Endothelial cell of umbilical vein (primary cell): Measurements from ENCODE around the gene CYP4F3.

Experiments used
- CTCF ChIP-seq, 2 donors: IDR thresholded peaks; 1 replicate in 1 of 2; 2 replicates in 1 of 2; pipeline ENCODE4 v1.5.1; 2011; ENCODE audit warnings: low read length in 2 of 2, mild to moderate bottlenecking in 2 of 2, moderate library complexity in 2 of 2, control low read depth in 1 of 2, inconsistent platforms in 1 of 2, low read depth in 1 of 2; ENCODE audit not compliant: insufficient read depth in 1 of 2; ENCODE audit errors: extremely low read depth in 1 of 2
- MAX ChIP-seq: IDR thresholded peaks from 2 replicates; pipeline ENCODE4 v1.6.1; 2011; ENCODE audit not compliant: insufficient read depth, insufficient read length
- MYC ChIP-seq: IDR thresholded peaks from one replicate; pipeline ENCODE4 v1.6.1; 2011; ENCODE audit warnings: mild to moderate bottlenecking, low read depth, low read length
- POLR2A ChIP-seq: IDR thresholded peaks from 2 replicates; pipeline ENCODE4 v1.6.1; 2012; ENCODE audit warnings: low read depth, mild to moderate bottlenecking, control low read depth, low read length
- POLR2AphosphoS5 ChIP-seq: IDR thresholded peaks from 2 replicates; pipeline ENCODE4 v1.6.1; 2012; ENCODE audit warnings: low read depth, mild to moderate bottlenecking, control low read depth, low read length, moderate library complexity; ENCODE audit not compliant: insufficient read depth

- TF ChIP-seq CTCF (IDR thresholded peaks at IDR 0.05; ENCODE audit: extremely low read depth in 1 of 2, insufficient read depth in 1 of 2, low read depth in 1 of 2, low read length in 2 of 2) (no peak), POLR2A (no peak), MYC (no peak), MAX (no peak), POLR2AphosphoS5 (no peak)
These were observed 28.4 kb upstream of the CYP4F3 start for GRCh38 chr19:15612342-15612741.
